GM12892 (cell line): ENCODE measurements around the gene PREX1.

Source experiments
- POLR2A ChIP-seq: IDR thresholded peaks from 2 replicates; pipeline ENCODE4 v1.6.1; 2011; ENCODE audit warnings: low read depth, low read length, control low read depth
- POLR2AphosphoS5 ChIP-seq: IDR thresholded peaks from 2 replicates; pipeline ENCODE4 v1.6.1; 2011; ENCODE audit warnings: low read depth, low read length, control low read depth
- TAF1 ChIP-seq: IDR thresholded peaks from 2 replicates; pipeline ENCODE4 v1.6.1; 2011; ENCODE audit warnings: low read depth, mild to moderate bottlenecking, control low read depth, low read length, borderline replicate concordance

DNA sequence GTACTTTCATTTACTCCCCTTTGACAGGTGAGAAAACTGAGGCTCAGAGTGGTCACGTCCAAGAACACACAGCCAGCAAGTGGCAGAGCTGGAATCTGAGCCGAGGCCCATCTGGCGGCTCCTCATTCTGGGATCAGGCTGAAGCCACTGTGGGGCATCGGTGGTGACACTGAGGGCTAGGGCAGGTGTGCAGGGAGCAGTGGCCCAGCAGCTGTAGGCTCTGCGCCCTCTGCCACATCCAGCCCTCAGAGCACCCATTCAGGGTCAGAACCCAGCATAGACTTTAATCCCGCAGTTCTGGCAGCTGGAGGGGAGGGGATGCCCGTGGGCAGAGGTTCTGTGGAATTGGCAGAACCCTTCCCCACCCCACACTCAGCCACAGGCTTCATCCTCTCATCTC, 210.3 kb downstream of the PREX1 start:
- TF ChIP-seq POLR2AphosphoS5, result no peak
- TF ChIP-seq POLR2A, result no peak
- TF ChIP-seq TAF1, result no peak
